Loucy (cell line): Measurements from ENCODE around the gene NADK2.
"Not testable (repeated sequence)": the region's sequence is repeated elsewhere in the genome, so short reads cannot be mapped to it uniquely, and the experiment has no call there.

Experiments
- CTCF ChIP-seq: fragments of 200-600 bp; sonication (generic); conservative IDR thresholded peaks from 2 replicates; pipeline ENCODE4 v1.5.1; 2014; ENCODE audit warnings: mild to moderate bottlenecking, antibody characterized with exemption, low read length
- EZH2phosphoT487 ChIP-seq: fragments of 200-600 bp; IDR thresholded peaks from 2 replicates; pipeline ENCODE4 v1.6.1; 2018; ENCODE audit warnings: antibody characterized with exemption, mild to moderate bottlenecking, moderate library complexity, borderline replicate concordance

GRCh38 chr5:36283775-36284174 lies 42.0 kb upstream of the NADK2 start:
- not testable (repeated sequence) for TF ChIP-seq CTCF, EZH2phosphoT487
